Peyer's patch (tissue), 4 donors: ENCODE results near the gene HIPK3.
"Not testable (repeated sequence)": the region's sequence is repeated elsewhere in the genome, so short reads cannot be mapped to it uniquely, and the experiment has no call there.

Experiments
- POLR2A ChIP-seq, 2 donors: fragments of 450-650 bp; IDR thresholded peaks; one replicate each; pipeline ENCODE4 v1.5.1; 2017; ENCODE audit warnings: antibody characterized with exemption in 2 of 2, mild to moderate bottlenecking in 2 of 2, moderate library complexity in 2 of 2
- TF ChIP-seq, protein P1 (sequence below), 6 experiments: fragments of 450-650 bp in 4 of 6; fragments of 200-600 bp in 2 of 6; sonication (generic) in 1 of 6; IDR thresholded peaks; one replicate each; pipeline ENCODE4 v1.5.1; 2017 to 2019; ENCODE audit warnings: antibody characterized with exemption in 6 of 6, mild to moderate bottlenecking in 3 of 6, moderate library complexity in 1 of 6

DNA sequence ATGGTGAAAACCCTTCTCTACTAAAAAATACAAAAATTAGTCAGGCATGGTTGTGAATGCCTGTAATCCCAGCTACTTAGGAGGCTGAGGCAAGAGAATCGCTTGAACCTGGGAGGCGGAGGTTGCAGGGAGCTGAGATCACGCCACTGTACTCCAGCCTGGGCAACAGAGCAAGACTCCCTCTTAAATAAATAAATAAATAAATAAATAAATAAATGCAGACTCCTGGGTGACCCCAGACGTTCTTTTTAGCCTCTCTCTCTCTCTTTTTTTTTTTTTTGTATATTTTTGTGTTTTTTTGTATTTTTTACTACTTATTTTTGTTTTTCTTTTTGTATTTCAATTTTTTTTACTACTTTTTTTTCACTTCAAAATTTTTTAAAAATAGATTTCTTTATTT, 111.3 kb downstream of the HIPK3 start:
- not testable (repeated sequence) for TF ChIP-seq POLR2A (IDR thresholded peaks at IDR 0.05)
- TF ChIP-seq, protein P1, sequence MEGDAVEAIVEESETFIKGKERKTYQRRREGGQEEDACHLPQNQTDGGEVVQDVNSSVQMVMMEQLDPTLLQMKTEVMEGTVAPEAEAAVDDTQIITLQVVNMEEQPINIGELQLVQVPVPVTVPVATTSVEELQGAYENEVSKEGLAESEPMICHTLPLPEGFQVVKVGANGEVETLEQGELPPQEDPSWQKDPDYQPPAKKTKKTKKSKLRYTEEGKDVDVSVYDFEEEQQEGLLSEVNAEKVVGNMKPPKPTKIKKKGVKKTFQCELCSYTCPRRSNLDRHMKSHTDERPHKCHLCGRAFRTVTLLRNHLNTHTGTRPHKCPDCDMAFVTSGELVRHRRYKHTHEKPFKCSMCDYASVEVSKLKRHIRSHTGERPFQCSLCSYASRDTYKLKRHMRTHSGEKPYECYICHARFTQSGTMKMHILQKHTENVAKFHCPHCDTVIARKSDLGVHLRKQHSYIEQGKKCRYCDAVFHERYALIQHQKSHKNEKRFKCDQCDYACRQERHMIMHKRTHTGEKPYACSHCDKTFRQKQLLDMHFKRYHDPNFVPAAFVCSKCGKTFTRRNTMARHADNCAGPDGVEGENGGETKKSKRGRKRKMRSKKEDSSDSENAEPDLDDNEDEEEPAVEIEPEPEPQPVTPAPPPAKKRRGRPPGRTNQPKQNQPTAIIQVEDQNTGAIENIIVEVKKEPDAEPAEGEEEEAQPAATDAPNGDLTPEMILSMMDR (IDR thresholded peaks at IDR 0.05) = not testable (repeated sequence)
